Immature natural killer cell (primary cell): Measurements from ENCODE around the gene EDC3. TPM values are rescaled to one million over a fixed set of nuclear protein-coding genes. Genes with fewer than 3 reads are reported as not detected.
"Not testable (repeated sequence)": the region's sequence is repeated elsewhere in the genome, so short reads cannot be mapped to it uniquely, and the experiment has no call there.

Experiments used
- DNase-seq, 3 donors: peaks; one replicate each; pipeline ENCODE4 v3.0.0; 2022; ENCODE audit warnings: mixed read lengths in 1 of 3
- H3K27ac Mint-ChIP-seq, 6 donors: one replicate each; pipeline ENCODE4 v1.8.0; 2020; ENCODE audit warnings: mixed read lengths in 6 of 6, mild to moderate bottlenecking in 5 of 6, inconsistent platforms in 4 of 6, moderate library complexity in 3 of 6
- H3K27me3 Mint-ChIP-seq, 3 donors: one replicate each; pipeline ENCODE4 v1.8.0; 2020 to 2021; ENCODE audit warnings: low read depth in 3 of 3, mild to moderate bottlenecking in 3 of 3, mixed read lengths in 3 of 3, moderate library complexity in 3 of 3, inconsistent platforms in 1 of 3
- H3K36me3 Mint-ChIP-seq, 3 donors: one replicate each; pipeline ENCODE4 v1.8.0; 2020; ENCODE audit warnings: mixed read lengths in 3 of 3, inconsistent platforms in 2 of 3, mild to moderate bottlenecking in 2 of 3
- H3K4me1 Mint-ChIP-seq, 2 donors: one replicate each; pipeline ENCODE4 v1.8.0; 2020; ENCODE audit warnings: inconsistent platforms in 2 of 2, mild to moderate bottlenecking in 2 of 2, mixed read lengths in 2 of 2, moderate library complexity in 1 of 2
- H3K4me3 Mint-ChIP-seq, 5 donors: one replicate each; pipeline ENCODE4 v1.8.0; 2020; ENCODE audit warnings: mild to moderate bottlenecking in 5 of 5, mixed read lengths in 5 of 5, inconsistent platforms in 3 of 5, moderate library complexity in 3 of 5
- H3K9me3 Mint-ChIP-seq, 6 donors: one replicate each; pipeline ENCODE4 v1.8.0; 2020; ENCODE audit warnings: mild to moderate bottlenecking in 6 of 6, mixed read lengths in 6 of 6, inconsistent platforms in 4 of 6, moderate library complexity in 3 of 6
- polyA plus RNA-seq, 3 donors: library from polyadenylated mRNA; unstranded; fragments of 300-500 nt; fragmentation: Illumina TruSeq; gene quantifications; one replicate each; pipeline ENCODE4 v1.2.3, GENCODE V29; 2021

The EDC3 gene
- polyA plus RNA-seq, 3 donors from 2014 or later, result 17.4 to 30.4 (median 26.1) TPM

GRCh38 chr15:74683758-74684157 is 12.1 kb downstream of the EDC3 start:
- H3K36me3 Mint-ChIP-seq, result peaks cover 10 to 16% (median 13%) of the 10 kb centered on the region in 3 donors
- no peak overlapping the region for H3K4me3 Mint-ChIP-seq
- no peak for DNase-seq
- peaks cover 15 to 45% of the 10 kb centered on the region in 2 donors for H3K4me1 Mint-ChIP-seq
- peak overlapping the region in 2 of 6 donors; percentile 3 to 17 for H3K27ac Mint-ChIP-seq
- no peaks in the 10 kb centered on the region for H3K27me3 Mint-ChIP-seq
- no peaks in the 10 kb centered on the region for H3K9me3 Mint-ChIP-seq

DNA sequence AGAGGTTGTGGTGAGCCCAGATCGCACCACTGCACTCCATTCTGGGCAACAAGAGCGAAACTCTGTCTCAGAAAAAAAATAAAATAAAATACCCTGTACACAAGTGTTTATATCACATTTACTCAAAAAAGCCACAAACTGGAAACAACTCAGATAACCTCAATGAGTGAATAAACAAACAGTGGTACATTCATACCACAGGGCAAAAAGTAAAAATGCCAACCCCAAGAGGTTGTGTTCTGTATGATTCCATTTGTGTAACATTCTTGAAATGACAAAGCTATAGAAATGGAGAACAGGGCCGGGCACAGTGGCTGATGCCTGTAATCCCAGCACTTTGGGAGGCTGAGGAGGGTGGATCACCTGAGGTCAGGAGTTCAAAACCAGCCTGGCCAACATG is 12.9 kb downstream of the EDC3 start:
- Mint-ChIP-seq H3K36me3 (peaks cover 10 to 16% (median 13%) of the 10 kb centered on the region in 3 donors), H3K27ac (no peak overlapping the region)
- DNase-seq, result no peak

DNA sequence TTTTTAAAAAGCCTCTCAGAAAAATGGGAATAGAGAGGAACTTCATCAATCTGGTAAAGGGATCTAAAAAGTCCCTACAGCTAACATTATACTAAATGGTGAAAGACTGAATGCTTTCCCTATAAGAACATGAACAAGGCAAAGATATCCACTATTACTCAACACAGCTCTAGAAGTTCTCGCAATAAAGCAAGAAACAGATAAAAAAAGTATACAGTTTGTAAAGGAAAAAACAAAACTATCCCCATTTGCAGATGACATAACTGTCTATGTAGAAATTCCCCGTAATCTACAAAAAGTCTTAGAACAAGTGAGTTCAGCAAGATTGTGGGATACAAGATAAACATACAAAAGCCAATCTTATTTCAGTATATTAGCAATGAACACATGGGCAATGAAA is 15.4 kb downstream of the EDC3 start:
- Mint-ChIP-seq H3K27ac (no peak overlapping the region), H3K36me3 (peaks cover 8 to 14% (median 9%) of the 10 kb centered on the region in 3 donors), H3K27me3 (no peaks in the 10 kb centered on the region), H3K9me3 (no peaks in the 10 kb centered on the region), H3K4me1 (peaks cover 15 to 41% of the 10 kb centered on the region in 2 donors), H3K4me3 (no peak overlapping the region)
- DNase-seq, result no peak

More for the DNA sequence above, 12.9 kb downstream of the EDC3 start:
- Mint-ChIP-seq H3K4me3 (no peak overlapping the region), H3K9me3 (no peaks in the 10 kb centered on the region), H3K27me3 (no peaks in the 10 kb centered on the region), H3K4me1 (peaks cover 15 to 42% of the 10 kb centered on the region in 2 donors)

DNA sequence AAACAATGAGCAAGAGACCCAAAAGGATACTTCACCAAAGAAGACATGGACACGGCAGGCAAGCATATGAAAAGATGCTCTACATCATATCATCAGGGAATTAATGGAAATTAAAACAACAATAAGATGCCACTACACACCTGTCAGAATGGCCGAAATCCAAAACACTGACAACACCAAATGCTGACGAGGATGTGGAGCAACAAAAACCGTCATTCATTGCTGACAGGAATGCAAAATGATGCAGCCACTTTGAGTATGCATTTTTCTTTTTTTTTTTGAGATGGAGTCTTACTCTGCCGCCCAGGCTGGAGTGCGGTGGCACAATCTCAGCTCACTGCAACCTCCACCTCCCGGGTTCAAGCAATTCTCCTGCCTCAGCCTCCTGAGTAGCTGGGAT is 19.0 kb downstream of the EDC3 start:
- no peak for DNase-seq
- H3K9me3 Mint-ChIP-seq, result no peaks in the 10 kb centered on the region
- no peak overlapping the region for H3K27ac Mint-ChIP-seq
- no peaks in the 10 kb centered on the region for H3K27me3 Mint-ChIP-seq
- H3K4me1 Mint-ChIP-seq, result peaks cover 5 to 17% of the 10 kb centered on the region in 2 donors
- peaks cover 4 to 14% (median 11%) of the 10 kb centered on the region in 3 donors for H3K36me3 Mint-ChIP-seq
- no peak overlapping the region for H3K4me3 Mint-ChIP-seq

DNA sequence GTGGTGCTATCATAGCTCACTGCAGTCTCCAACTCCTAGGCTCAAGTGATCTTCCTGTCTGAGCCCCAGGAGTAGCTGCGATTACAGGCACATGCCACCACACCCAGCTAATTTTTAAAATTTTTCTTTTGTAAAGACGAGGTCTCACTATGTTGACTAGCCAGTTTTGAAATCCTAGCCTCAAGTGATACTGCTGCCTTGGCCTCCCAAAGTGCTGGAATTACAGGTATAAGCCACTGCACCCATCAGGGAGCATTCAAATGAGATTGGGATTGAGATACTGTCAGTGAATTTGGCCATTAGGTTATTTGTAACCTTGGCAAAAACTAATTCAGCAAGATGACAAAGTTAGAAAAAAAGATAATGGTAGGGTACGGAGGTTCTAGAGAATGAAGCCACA is 21.7 kb downstream of the EDC3 start:
- Mint-ChIP-seq H3K27ac (no peak overlapping the region), H3K27me3 (no peaks in the 10 kb centered on the region), H3K4me3 (no peak overlapping the region), H3K4me1 (peaks cover 4 to 5% of the 10 kb centered on the region in 2 donors), H3K9me3 (no peaks in the 10 kb centered on the region), H3K36me3 (peaks cover 4 to 18% (median 17%) of the 10 kb centered on the region in 3 donors)
- DNase-seq, result no peak

GRCh38 chr15:74669627-74670026 is 26.2 kb downstream of the EDC3 start:
- no peak overlapping the region for H3K4me3 Mint-ChIP-seq
- DNase-seq, result no peak
- peaks cover 4 to 33% (median 23%) of the 10 kb centered on the region in 3 donors for H3K36me3 Mint-ChIP-seq
- peaks cover 0 to 2% (median 0%) of the 10 kb centered on the region in 3 donors for H3K27me3 Mint-ChIP-seq
- no peak overlapping the region for H3K27ac Mint-ChIP-seq
- no peaks in the 10 kb centered on the region for H3K9me3 Mint-ChIP-seq
- H3K4me1 Mint-ChIP-seq, result peaks cover 0 to 4% of the 10 kb centered on the region in 2 donors

DNA sequence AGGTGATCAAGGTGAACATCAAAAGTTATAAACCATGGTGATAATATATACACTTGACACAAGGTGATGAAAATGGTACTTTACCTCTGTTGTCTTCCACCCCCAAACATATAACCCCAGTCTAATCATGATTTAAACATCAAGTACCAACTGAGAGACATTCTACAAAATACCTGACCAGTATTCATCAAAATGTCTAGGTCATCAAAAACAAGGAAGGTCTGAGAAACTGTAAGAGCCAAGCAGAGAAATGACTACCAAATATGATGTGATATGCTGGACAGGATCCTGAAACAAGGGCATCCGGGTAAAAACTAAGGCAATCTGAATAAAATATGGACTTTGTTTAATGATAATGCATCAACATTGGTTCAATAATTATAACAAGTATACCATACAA is 27.8 kb downstream of the EDC3 start:
- DNase-seq, result no peak
- Mint-ChIP-seq H3K36me3 (peaks cover 0 to 28% (median 16%) of the 10 kb centered on the region in 3 donors), H3K4me3 (no peak overlapping the region), H3K27me3 (peaks cover 0 to 2% (median 0%) of the 10 kb centered on the region in 3 donors), H3K4me1 (peaks cover 6% of the 10 kb centered on the region in 2 donors), H3K27ac (no peak overlapping the region), H3K9me3 (no peaks in the 10 kb centered on the region)

DNA sequence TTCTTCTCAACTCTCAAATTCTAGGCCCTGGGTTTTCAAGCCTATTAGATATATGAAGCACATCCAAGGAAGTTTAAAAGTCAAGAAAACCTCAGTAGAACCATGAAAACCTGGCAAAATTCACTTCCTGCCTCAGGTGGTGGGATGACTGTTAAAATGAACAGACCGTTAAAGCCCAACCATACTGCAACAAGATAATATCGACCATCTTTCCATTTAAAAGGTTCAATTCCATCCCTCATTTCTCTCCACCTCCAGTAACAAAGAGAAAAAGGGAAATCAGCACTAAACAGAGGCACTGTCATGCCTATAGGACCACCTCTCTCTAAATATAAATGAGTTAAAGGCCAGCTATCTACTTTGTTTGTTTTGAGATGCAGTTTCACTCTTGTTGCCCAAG is 31.2 kb downstream of the EDC3 start:
- no peak for DNase-seq
- Mint-ChIP-seq H3K27ac (peak overlapping the region in 1 of 6 donors; percentile 2), H3K9me3 (no peaks in the 10 kb centered on the region), H3K27me3 (peaks cover 0 to 2% (median 0%) of the 10 kb centered on the region in 3 donors), H3K4me1 (peaks cover 4 to 6% of the 10 kb centered on the region in 2 donors), H3K36me3 (peaks cover 0 to 14% (median 6%) of the 10 kb centered on the region in 3 donors), H3K4me3 (no peak overlapping the region)

- no peak for DNase-seq
- Mint-ChIP-seq H3K9me3 (no peaks in the 10 kb centered on the region), H3K4me1 (peaks cover 4 to 6% of the 10 kb centered on the region in 2 donors), H3K4me3 (no peak overlapping the region), H3K36me3 (peaks cover 0 to 14% (median 6%) of the 10 kb centered on the region in 3 donors), H3K27ac (peak overlapping the region in 1 of 6 donors; percentile 55), H3K27me3 (peaks cover 0 to 2% (median 0%) of the 10 kb centered on the region in 3 donors)
Measured at GRCh38 chr15:74664028-74664616, 31.7 kb downstream of the EDC3 start.

DNA sequence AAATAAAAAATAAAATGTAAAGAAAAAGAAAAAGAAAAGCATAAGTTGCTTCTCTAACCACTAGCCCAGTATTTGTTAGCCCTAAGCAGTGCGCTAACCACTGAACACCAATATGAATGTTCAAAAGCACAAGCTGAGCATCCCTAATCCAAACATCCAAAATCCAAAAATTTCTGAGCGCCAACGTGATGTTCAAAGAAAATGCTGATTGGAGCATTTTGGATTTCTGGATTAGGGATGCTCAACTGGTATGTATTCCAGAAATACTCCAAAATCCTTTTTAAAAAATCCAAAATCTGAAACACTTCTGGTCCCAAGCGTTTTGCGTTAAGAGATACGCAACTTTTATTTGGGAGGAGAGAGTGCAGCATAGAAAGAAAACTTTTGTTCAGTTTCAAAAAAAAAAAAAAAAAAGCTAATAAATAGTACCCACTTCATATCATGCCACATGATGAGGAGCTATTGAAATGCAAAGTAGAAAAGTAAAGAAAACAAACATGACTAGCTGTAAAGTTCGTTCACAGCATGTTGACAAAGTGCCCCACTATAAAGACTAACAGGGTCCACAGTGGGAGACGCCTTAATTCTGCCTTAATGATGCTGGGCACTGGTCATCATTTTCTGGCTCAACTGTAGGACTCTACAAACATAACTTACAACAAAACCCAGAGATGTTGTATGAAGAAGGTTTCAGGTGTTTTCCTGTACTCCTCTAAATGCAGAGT is 32.4 kb downstream of the EDC3 start:
- H3K4me3 Mint-ChIP-seq, result no peak overlapping the region
- no peak for DNase-seq
- no peaks in the 10 kb centered on the region for H3K27me3 Mint-ChIP-seq
- H3K27ac Mint-ChIP-seq, result peak overlapping the region in 1 of 6 donors; percentile 55
- H3K4me1 Mint-ChIP-seq, result peaks cover 4 to 7% of the 10 kb centered on the region in 2 donors
- peaks cover 0 to 12% (median 6%) of the 10 kb centered on the region in 3 donors for H3K36me3 Mint-ChIP-seq
- no peaks in the 10 kb centered on the region for H3K9me3 Mint-ChIP-seq

DNA sequence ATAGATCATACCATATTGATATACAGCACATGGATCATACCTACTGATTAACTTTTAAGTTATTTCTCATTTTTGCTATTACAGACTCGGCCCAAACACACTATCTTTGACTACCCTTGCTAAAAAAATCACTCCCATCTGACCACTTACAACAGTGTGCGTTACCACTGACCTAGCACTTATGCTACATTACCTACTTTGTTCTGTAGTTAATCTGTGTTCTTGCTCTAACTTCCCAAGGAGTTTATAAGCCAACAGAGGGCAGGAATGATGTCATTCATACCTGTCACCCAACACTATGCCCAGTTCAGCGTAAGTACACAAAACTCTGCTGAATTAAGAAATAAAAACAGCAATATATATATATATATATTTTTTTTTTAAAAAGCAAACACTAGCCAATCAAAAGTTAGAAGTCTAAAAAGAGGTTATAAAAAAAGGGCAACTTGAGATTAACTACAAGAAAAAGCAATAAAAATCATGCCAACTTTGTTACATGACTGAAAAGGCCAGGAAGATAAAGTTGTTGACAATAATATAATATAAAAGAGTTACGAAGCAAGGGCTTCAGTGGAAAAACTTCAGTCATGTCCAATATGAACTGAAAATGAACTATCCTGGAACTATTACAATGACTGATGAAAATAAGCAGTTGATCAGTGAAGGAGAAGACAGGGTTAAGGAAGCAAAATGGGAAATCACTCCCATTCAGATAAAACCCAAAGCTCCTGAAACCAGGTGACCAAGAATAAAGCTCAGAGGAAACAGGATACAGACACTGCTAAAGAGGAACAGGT is 33.6 kb downstream of the EDC3 start:
- Mint-ChIP-seq H3K36me3 (peaks cover 0 to 5% (median 0%) of the 10 kb centered on the region in 3 donors), H3K4me3 (no peak overlapping the region), H3K4me1 (peaks cover 12 to 19% of the 10 kb centered on the region in 2 donors), H3K27ac (peak overlapping the region in 1 of 6 donors; percentile 49), H3K9me3 (no peaks in the 10 kb centered on the region), H3K27me3 (no peaks in the 10 kb centered on the region)
- no peak for DNase-seq

GRCh38 chr15:74661280-74661679 is 34.5 kb downstream of the EDC3 start:
- H3K36me3 Mint-ChIP-seq, H3K27me3 Mint-ChIP-seq, H3K9me3 Mint-ChIP-seq, DNase-seq, H3K4me3 Mint-ChIP-seq, H3K27ac Mint-ChIP-seq: not testable (repeated sequence)
- peaks cover 15 to 25% of the 10 kb centered on the region in 2 donors for H3K4me1 Mint-ChIP-seq

DNA sequence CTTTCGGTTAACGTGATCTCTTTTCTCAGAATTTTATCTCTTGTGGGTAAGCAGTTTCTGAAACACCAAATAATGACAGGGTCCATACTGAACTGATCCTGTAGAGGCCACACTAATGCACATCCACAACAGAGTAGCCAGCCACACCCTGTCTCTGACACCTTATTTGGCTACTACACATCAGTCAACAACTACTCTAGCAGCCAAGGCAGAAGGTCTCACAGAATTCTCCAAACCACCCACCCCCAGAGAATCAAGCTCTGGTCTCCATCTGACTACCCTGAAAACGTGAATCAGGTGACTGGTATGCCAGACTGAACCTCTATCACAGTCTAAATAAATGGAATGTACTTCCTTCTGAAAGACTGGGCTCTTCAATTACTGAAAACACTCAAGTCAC is 38.0 kb downstream of the EDC3 start:
- Mint-ChIP-seq H3K27me3 (peaks cover 0 to 2% (median 0%) of the 10 kb centered on the region in 3 donors), H3K36me3 (peaks cover 0 to 5% (median 4%) of the 10 kb centered on the region in 3 donors), H3K27ac (peak overlapping the region in 1 of 6 donors; percentile 59), H3K4me3 (no peak overlapping the region), H3K9me3 (no peaks in the 10 kb centered on the region), H3K4me1 (peaks cover 32 to 52% of the 10 kb centered on the region in 2 donors)
- DNase-seq, result no peak
